Esophagus muscularis mucosa (tissue), 4 donors: ENCODE data around the gene MPEG1. TPM values are rescaled to one million over a fixed set of nuclear protein-coding genes. Genes with fewer than 3 reads are reported as not detected.

Experiments
- DNase-seq: peaks from one replicate; pipeline ENCODE4 v3.0.0-alpha.2; 2017; ENCODE audit errors: extremely low spot score
- H3K27ac ChIP-seq, 4 donors: fragments of 200-600 bp; sonication (generic); replicated peaks in 1 of 4; 1 replicate in 3 of 4; 2 replicates in 1 of 4; pipeline ENCODE4 v1.5.1; 2016 to 2019; ENCODE audit warnings: mild to moderate bottlenecking in 1 of 4
- H3K27me3 ChIP-seq, 4 donors: fragments of 200-600 bp; sonication (generic); one replicate each; pipeline versions ENCODE4 v1.5.1 to v1.6.0; 2016 to 2019
- H3K36me3 ChIP-seq, 4 donors: fragments of 200-600 bp; sonication (generic); one replicate each; pipeline ENCODE4 v1.5.1; 2016 to 2019
- H3K4me1 ChIP-seq, 4 donors: fragments of 200-600 bp; sonication (generic); one replicate each; pipeline ENCODE4 v1.5.1; 2016 to 2019
- H3K4me3 ChIP-seq, 4 donors: fragments of 200-600 bp; sonication (generic); 1 replicate in 2 of 4; 2 replicates in 2 of 4; pipeline ENCODE4 v1.5.1; 2016 to 2019; ENCODE audit warnings: mild to moderate bottlenecking in 4 of 4, moderate library complexity in 1 of 4
- H3K9me3 ChIP-seq, 4 donors: fragments of 200-600 bp; sonication (generic); 1 replicate in 3 of 4; 2 replicates in 1 of 4; pipeline ENCODE4 v1.5.1; 2016 to 2019
- EP300 ChIP-seq: sonication (generic); formaldehyde crosslinking; IDR thresholded peaks from one replicate; pipeline ENCODE4 v1.6.1; 2017; ENCODE audit warnings: antibody characterized with exemption
- POLR2A ChIP-seq: fragments of 450-650 bp; IDR thresholded peaks from one replicate; pipeline ENCODE4 v1.6.1; 2017; ENCODE audit warnings: antibody characterized with exemption, moderate library complexity, mild to moderate bottlenecking, low read depth
- POLR2AphosphoS5 ChIP-seq, 2 donors: sonication (generic); formaldehyde crosslinking; IDR thresholded peaks; one replicate each; pipeline ENCODE4 v1.6.1; 2017; ENCODE audit warnings: antibody characterized with exemption in 2 of 2
- WGBS: methylation state at CpG from one replicate; pipeline ENCODE4 v1.1.5; 2018; 5-methylcytosine and 5-hydroxymethylcytosine counted together
- intact Hi-C: fragments of 100-400 bp; cut with DNase I; formaldehyde crosslinking; loops from one replicate; pipeline ENCODE4 v1.15.1; 2023
- total RNA-seq, 4 donors: library from RNA; depleted of rRNA; stranded (reverse); fragments of >200 nt; gene quantifications; one replicate each; pipeline versions ENCODE4 v1.1.0 to v1.2.1, GENCODE V29; 2016
- TF ChIP-seq, protein P1 (sequence below), 3 experiments: fragments of 200-600 bp in 2 of 3; fragments of 450-650 bp in 1 of 3; sonication (generic) in 2 of 3; IDR thresholded peaks; one replicate each; pipeline ENCODE4 v1.5.1; 2017 to 2019; ENCODE audit warnings: antibody characterized with exemption in 3 of 3, mild to moderate bottlenecking in 2 of 3, moderate library complexity in 1 of 3

Gene MPEG1
- total RNA-seq, 4 donors from 2014 or later, result 10.1 to 36.1 (median 14.8) TPM

DNA sequence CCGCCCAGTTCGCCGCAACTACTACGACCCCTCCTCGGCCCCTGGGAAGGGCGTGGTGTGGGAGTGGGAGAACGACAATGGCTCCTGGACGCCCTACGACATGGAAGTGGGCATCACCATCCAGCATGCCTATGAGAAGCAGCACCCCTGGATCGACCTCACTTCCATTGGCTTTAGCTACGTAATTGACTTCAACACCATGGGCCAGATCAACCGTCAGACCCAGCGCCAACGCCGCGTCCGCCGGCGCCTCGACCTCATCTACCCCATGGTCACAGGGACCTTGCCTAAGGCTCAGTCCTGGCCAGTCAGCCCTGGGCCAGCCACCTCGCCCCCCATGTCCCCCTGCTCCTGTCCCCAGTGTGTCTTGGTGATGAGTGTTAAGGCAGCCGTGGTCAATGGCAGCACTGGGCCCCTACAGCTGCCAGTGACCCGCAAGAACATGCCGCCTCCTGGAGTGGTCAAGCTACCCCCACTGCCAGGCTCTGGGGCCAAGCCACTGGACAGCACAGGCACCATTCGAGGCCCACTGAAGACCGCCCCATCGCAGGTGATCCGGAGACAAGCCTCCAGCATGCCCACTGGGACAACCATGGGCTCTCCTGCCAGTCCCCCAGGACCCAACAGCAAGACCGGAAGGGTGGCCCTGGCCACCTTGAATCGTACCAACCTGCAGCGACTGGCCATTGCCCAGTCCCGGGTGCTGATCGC, 30.8 kb downstream of the MPEG1 start:
- WGBS, result 99% methylated on average over 23 of the region's 33 CpGs
- H3K27me3 ChIP-seq, result no peaks in the 10 kb centered on the region
- H3K27ac ChIP-seq, result no peak overlapping the region
- intact Hi-C loops, result no loop called here
- H3K36me3 ChIP-seq, result peaks cover 3 to 14% (median 8%) of the 10 kb centered on the region in 4 donors
- no peak overlapping the region for H3K4me3 ChIP-seq
- peaks cover 0 to 26% (median 20%) of the 10 kb centered on the region in 4 donors for H3K4me1 ChIP-seq
- H3K9me3 ChIP-seq, result no peaks in the 10 kb centered on the region
- DNase-seq, result no peak
- TF ChIP-seq, protein P1, sequence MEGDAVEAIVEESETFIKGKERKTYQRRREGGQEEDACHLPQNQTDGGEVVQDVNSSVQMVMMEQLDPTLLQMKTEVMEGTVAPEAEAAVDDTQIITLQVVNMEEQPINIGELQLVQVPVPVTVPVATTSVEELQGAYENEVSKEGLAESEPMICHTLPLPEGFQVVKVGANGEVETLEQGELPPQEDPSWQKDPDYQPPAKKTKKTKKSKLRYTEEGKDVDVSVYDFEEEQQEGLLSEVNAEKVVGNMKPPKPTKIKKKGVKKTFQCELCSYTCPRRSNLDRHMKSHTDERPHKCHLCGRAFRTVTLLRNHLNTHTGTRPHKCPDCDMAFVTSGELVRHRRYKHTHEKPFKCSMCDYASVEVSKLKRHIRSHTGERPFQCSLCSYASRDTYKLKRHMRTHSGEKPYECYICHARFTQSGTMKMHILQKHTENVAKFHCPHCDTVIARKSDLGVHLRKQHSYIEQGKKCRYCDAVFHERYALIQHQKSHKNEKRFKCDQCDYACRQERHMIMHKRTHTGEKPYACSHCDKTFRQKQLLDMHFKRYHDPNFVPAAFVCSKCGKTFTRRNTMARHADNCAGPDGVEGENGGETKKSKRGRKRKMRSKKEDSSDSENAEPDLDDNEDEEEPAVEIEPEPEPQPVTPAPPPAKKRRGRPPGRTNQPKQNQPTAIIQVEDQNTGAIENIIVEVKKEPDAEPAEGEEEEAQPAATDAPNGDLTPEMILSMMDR (IDR thresholded peaks at IDR 0.05), result no peak
- TF ChIP-seq EP300 (no peak), POLR2A (no peak), POLR2AphosphoS5 (IDR thresholded peaks at IDR 0.05) (no peak)

DNA sequence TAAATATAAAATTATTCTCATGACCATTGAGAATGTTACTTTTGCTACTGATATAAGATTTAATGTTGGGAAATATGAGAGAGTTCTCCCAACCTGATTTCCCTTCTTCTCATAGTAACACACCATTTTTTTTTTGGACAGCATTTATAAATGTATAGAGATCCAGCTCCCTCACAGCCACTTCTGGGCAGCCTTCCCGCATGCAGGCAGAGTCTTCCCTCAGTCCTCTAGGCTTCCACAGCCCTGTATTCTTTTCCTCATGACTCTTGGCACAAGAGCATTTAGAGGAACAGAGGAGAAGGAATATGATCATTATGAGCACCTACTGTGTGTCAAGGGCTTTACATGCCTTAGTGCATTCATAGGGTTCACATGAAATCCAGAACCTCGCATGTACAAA, 31.8 kb downstream of the MPEG1 start:
- Histone ChIP-seq H3K27me3 (no peaks in the 10 kb centered on the region), H3K36me3 (peaks cover 3 to 14% (median 8%) of the 10 kb centered on the region in 4 donors), H3K4me1 (peaks cover 0 to 24% (median 10%) of the 10 kb centered on the region in 4 donors), H3K27ac (no peak overlapping the region), H3K4me3 (no peak overlapping the region), H3K9me3 (no peaks in the 10 kb centered on the region)
- intact Hi-C loops, result no loop called here
- TF ChIP-seq EP300, result no peak
- TF ChIP-seq, protein P1 (IDR thresholded peaks at IDR 0.05), result no peak
- TF ChIP-seq POLR2AphosphoS5 (IDR thresholded peaks at IDR 0.05), result no peak
- TF ChIP-seq POLR2A, result no peak
- no peak for DNase-seq
- 98% methylated on average over 2 of the region's 2 CpGs for WGBS

DNA sequence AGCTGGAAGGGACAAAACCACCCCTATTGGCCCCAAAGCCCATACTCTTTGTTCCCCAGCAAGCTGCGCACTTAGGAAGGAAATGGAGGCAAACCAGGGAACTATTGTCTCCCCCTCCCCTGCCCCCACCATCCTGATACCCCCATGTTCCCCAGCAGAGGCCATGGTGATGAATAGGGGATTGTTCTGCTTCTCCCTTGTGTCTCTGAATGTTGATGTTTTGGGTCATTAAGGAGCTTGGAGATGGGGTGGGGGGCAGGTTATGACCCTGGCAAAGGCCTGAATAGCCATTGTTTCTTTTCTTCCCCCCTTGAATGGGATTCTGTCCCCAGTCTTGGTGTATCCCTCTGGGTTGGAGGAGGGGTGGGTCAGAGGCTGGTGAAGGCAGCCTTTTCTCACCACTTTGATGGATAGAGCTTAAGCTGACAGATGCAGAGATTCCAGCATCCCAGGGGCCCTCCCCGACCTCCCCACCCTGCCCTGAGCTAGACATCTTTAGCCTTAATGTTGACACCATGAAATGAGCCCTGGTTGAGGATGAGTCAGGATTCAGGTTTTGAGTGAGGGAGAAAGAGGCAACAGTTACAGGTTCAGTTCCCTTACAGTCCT, 32.5 kb downstream of the MPEG1 start:
- Histone ChIP-seq H3K36me3 (peaks cover 3 to 14% (median 8%) of the 10 kb centered on the region in 4 donors), H3K4me1 (peaks cover 0 to 22% (median 8%) of the 10 kb centered on the region in 4 donors), H3K27me3 (no peaks in the 10 kb centered on the region), H3K27ac (no peak overlapping the region), H3K9me3 (no peaks in the 10 kb centered on the region), H3K4me3 (no peak overlapping the region)
- WGBS, result 90% methylated on average over 2 of the region's 2 CpGs
- TF ChIP-seq, protein P1 (IDR thresholded peaks at IDR 0.05), result no peak
- no peak for TF ChIP-seq POLR2AphosphoS5 (IDR thresholded peaks at IDR 0.05)
- no peak for TF ChIP-seq POLR2A
- no peak for TF ChIP-seq EP300
- peak; percentile 45 for DNase-seq
- intact Hi-C loops, result no loop called here

DNA sequence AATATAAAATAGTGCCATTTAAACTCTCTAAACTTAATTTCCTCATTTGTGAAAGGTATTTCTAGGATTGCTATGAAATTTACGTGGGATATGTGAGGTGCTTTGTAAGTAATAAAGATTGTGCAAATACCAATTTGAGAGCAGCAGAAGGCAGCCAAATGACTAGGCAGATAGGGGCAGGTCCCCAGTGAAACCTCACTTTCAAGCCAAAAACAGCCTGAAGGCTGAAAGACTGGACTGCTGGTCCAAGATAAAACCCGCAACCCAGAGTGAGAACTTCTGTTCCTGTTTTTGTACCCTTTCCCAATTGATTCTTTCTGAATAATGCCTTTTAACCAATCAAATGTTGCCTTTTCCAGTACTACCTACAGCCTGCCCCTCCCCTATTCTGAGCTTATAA, 33.6 kb downstream of the MPEG1 start:
- Histone ChIP-seq H3K27ac (no peak overlapping the region), H3K4me1 (peaks cover 0 to 16% (median 9%) of the 10 kb centered on the region in 4 donors), H3K36me3 (peaks cover 3 to 14% (median 8%) of the 10 kb centered on the region in 4 donors), H3K27me3 (no peaks in the 10 kb centered on the region), H3K4me3 (no peak overlapping the region), H3K9me3 (no peaks in the 10 kb centered on the region)
- TF ChIP-seq POLR2AphosphoS5 (IDR thresholded peaks at IDR 0.05) (no peak), EP300 (no peak), POLR2A (no peak)
- TF ChIP-seq, protein P1 (IDR thresholded peaks at IDR 0.05), result no peak
- DNase-seq, result no peak
- intact Hi-C loops, result loop anchor here (10.0 kb wide), 1 partner anchor 256 kb away; the partner anchor contains the start of gene OR5A1
- 77% methylated on average over 2 of the region's 2 CpGs for WGBS
